Epithelial cell of esophagus (primary cell): Measurements from ENCODE around the gene PPP1R9A.

Experiments used
- DNase-seq: peaks from one replicate; pipeline ENCODE4 v3.0.0; 2010; ENCODE audit warnings: low read depth
- H3K4me3 ChIP-seq: 2 replicates; pipeline ENCODE4 v1.5.1; 2011; ENCODE audit warnings: mild to moderate bottlenecking, low read length, control low read depth
- TF ChIP-seq, protein P1 (sequence below): IDR thresholded peaks from 2 replicates; pipeline ENCODE4 v1.5.1; 2011; ENCODE audit warnings: low read depth, mild to moderate bottlenecking, low read length, control low read depth, inconsistent platforms; ENCODE audit not compliant: insufficient read depth; ENCODE audit errors: missing control alignments

PPP1R9A gene

GRCh38 chr7:95099106-95099505 lies 191.7 kb downstream of the PPP1R9A start:
- no peak overlapping the region for H3K4me3 ChIP-seq
- no peak for DNase-seq
- TF ChIP-seq, protein P1, sequence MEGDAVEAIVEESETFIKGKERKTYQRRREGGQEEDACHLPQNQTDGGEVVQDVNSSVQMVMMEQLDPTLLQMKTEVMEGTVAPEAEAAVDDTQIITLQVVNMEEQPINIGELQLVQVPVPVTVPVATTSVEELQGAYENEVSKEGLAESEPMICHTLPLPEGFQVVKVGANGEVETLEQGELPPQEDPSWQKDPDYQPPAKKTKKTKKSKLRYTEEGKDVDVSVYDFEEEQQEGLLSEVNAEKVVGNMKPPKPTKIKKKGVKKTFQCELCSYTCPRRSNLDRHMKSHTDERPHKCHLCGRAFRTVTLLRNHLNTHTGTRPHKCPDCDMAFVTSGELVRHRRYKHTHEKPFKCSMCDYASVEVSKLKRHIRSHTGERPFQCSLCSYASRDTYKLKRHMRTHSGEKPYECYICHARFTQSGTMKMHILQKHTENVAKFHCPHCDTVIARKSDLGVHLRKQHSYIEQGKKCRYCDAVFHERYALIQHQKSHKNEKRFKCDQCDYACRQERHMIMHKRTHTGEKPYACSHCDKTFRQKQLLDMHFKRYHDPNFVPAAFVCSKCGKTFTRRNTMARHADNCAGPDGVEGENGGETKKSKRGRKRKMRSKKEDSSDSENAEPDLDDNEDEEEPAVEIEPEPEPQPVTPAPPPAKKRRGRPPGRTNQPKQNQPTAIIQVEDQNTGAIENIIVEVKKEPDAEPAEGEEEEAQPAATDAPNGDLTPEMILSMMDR = no peak

- no peak overlapping the region for H3K4me3 ChIP-seq
- TF ChIP-seq, protein P1 = no peak
- DNase-seq = no peak
Measured at GRCh38 chr7:95101422-95101821, 194.0 kb downstream of the PPP1R9A start.

DNA sequence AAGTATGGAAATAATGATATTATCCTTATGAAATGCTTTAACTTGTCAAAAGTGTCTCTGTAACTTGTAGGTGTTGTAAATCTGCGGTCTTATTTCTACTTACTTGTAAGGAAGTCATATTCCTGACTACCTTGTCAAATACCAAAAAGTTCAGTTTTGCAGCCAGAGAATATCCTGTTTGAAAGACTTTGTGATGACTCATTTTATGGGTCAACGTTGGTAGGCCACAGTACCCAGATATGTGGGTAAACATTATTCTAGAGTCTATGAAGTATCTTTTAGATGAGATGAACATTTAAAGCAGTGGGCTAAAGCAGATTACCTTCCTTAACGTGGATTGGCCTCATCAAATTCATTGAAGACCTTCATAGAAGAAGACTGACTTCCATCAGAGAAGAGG lies 195.3 kb downstream of the PPP1R9A start:
- no peak overlapping the region for H3K4me3 ChIP-seq
- TF ChIP-seq, protein P1 = no peak
- peak; percentile 41 for DNase-seq

DNA sequence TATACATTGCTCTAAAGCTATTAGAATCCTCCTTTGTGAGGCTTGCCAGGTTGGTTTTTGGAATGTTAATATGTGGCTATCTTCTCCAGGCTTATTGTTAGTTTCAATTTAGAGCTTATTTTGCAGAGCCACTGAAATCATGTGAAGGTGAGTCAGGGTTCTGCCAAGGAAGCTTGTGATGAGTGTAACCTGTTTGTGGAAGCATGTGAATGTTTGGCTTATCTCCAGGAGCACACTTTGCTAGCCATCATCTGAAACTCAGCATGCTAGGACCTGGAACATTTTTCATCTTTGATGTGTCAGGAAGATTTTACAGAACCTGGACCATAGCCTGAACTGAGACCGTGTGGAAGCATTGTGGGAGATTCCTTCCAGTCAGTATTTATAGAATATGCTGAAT lies 197.3 kb downstream of the PPP1R9A start:
- DNase-seq = peak; percentile 97
- TF ChIP-seq, protein P1 = no peak
- H3K4me3 ChIP-seq = no peak overlapping the region

GRCh38 chr7:95105627-95106026 lies 198.2 kb downstream of the PPP1R9A start:
- TF ChIP-seq, protein P1 = no peak
- H3K4me3 ChIP-seq = no peak overlapping the region
- DNase-seq = peak; percentile 9

GRCh38 chr7:95106401-95106800 lies 199.0 kb downstream of the PPP1R9A start:
- TF ChIP-seq, protein P1 = no peak
- DNase-seq = no peak
- H3K4me3 ChIP-seq = no peak overlapping the region

GRCh38 chr7:95110707-95111106 lies 203.3 kb downstream of the PPP1R9A start:
- no peak for DNase-seq
- no peak overlapping the region for H3K4me3 ChIP-seq
- TF ChIP-seq, protein P1 = no peak
